WTC11 (cell line): ENCODE data around the gene PLEKHO2. TPM values are rescaled to one million over a fixed set of nuclear protein-coding genes. Genes with fewer than 3 reads are reported as not detected.
A peak's percentile ranks its signal among the peaks of the same experiment; 100 is the strongest.

Experiments used
- ATAC-seq: fragments of 200-7000 bp; cut with Tn5 transposase; 2 replicates; pipeline ENCODE4 v1.10.0; 2021; ENCODE audit warnings: mild to moderate bottlenecking, moderate library complexity
- CTCF ChIA-PET: fragments of 300-600 bp; sonication (Branson Sonifier 250); formaldehyde crosslinking; loops from one replicate; lab custom pipeline; 2021; ENCODE audit warnings: antibody characterized with exemption; lab: Charles Lee
- POLR2A ChIA-PET: fragments of 350-600 bp; sonication (Branson Sonifier 250); formaldehyde crosslinking; loops from one replicate; lab custom pipeline; 2021; ENCODE audit warnings: antibody characterized with exemption; lab: Charles Lee
- DNase-seq: peaks from one replicate; pipeline ENCODE4 v3.0.0; 2021; ENCODE audit warnings: low spot score
- H3K27ac Mint-ChIP-seq: 2 replicates; pipeline ENCODE4 v1.8.0; 2021; ENCODE audit warnings: mixed read lengths
- H3K27me3 Mint-ChIP-seq: 2 replicates; pipeline ENCODE4 v1.8.0; 2021; ENCODE audit warnings: low read depth, mild to moderate bottlenecking, moderate library complexity, mixed read lengths
- H3K36me3 Mint-ChIP-seq: 2 replicates; pipeline ENCODE4 v1.8.0; 2021; ENCODE audit warnings: mixed read lengths
- H3K4me1 Mint-ChIP-seq: 2 replicates; pipeline ENCODE4 v1.8.0; 2022; ENCODE audit warnings: mixed read lengths
- H3K4me3 Mint-ChIP-seq: 2 replicates; pipeline ENCODE4 v1.8.0; 2021; ENCODE audit warnings: mild to moderate bottlenecking, moderate library complexity, mixed read lengths
- H3K9me3 Mint-ChIP-seq: 2 replicates; pipeline ENCODE4 v1.8.0; 2021; ENCODE audit warnings: mixed read lengths
- CREB1 ChIP-seq: sonication (generic); formaldehyde crosslinking; IDR thresholded peaks from 2 replicates; pipeline ENCODE4 v1.8.0; 2023; ENCODE audit warnings: mild to moderate bottlenecking, missing genetic modification reagents
- HMGA2 ChIP-seq: fragments of 250-450 bp; sonication (Bioruptor Pico); IDR thresholded peaks from 2 replicates; pipeline ENCODE4 v1.4.0; 2021; ENCODE audit warnings: mild to moderate bottlenecking, moderate library complexity
- JAZF1 ChIP-seq: fragments of 250-450 bp; sonication (Bioruptor Pico); IDR thresholded peaks from 2 replicates; pipeline ENCODE4 v1.9.0; 2021; ENCODE audit warnings: moderate library complexity, mild to moderate bottlenecking, inconsistent platforms
- JUN ChIP-seq: sonication (generic); formaldehyde crosslinking; IDR thresholded peaks from 2 replicates; pipeline ENCODE4 v1.8.0; 2023; ENCODE audit warnings: mild to moderate bottlenecking, missing genetic modification reagents
- MYBL2 ChIP-seq: sonication (generic); formaldehyde crosslinking; IDR thresholded peaks from 2 replicates; pipeline ENCODE4 v1.8.1; 2023; ENCODE audit warnings: mild to moderate bottlenecking, moderate library complexity, missing genetic modification reagents
- NFATC4 ChIP-seq: fragments of 250-450 bp; sonication (Bioruptor Pico); IDR thresholded peaks from 2 replicates; pipeline ENCODE4 v1.9.0; 2021; ENCODE audit warnings: mild to moderate bottlenecking
- SMAD4 ChIP-seq: sonication (generic); formaldehyde crosslinking; IDR thresholded peaks from 2 replicates; pipeline ENCODE4 v1.8.0; 2022; ENCODE audit warnings: mild to moderate bottlenecking, missing genetic modification reagents
- TP53 ChIP-seq: sonication (generic); formaldehyde crosslinking; IDR thresholded peaks from 2 replicates; pipeline ENCODE4 v1.8.1; 2023; ENCODE audit warnings: mild to moderate bottlenecking, missing genetic modification reagents
- ZBTB21 ChIP-seq: sonication (generic); formaldehyde crosslinking; IDR thresholded peaks from 2 replicates; pipeline ENCODE4 v1.8.1; 2023; ENCODE audit warnings: mild to moderate bottlenecking, missing genetic modification reagents, borderline replicate concordance
- ZNF121 ChIP-seq: sonication (generic); formaldehyde crosslinking; IDR thresholded peaks from 2 replicates; pipeline ENCODE4 v1.8.0; 2023; ENCODE audit warnings: missing genetic modification reagents
- ZNF219 ChIP-seq: sonication (generic); formaldehyde crosslinking; IDR thresholded peaks from 2 replicates; pipeline ENCODE4 v1.8.0; 2023; ENCODE audit warnings: missing genetic modification reagents, mild to moderate bottlenecking, borderline replicate concordance
- ZNF671 ChIP-seq: fragments of 250-450 bp; sonication (Bioruptor Pico); IDR thresholded peaks from 2 replicates; pipeline ENCODE4 v1.8.0; 2021; ENCODE audit warnings: mild to moderate bottlenecking
- total RNA-seq: library from RNA; stranded (reverse); gene quantifications from 3 replicates; pipeline ENCODE4 v1.2.3, GENCODE V29; 2021
- TF ChIP-seq, protein P1 (sequence below): sonication (generic); formaldehyde crosslinking; conservative IDR thresholded peaks from 2 replicates; pipeline ENCODE4 v1.8.1; 2022; ENCODE audit warnings: mild to moderate bottlenecking, missing genetic modification reagents
- TF ChIP-seq, protein P2 (sequence below): fragments of 250-450 bp; sonication (Bioruptor Pico); IDR thresholded peaks from 2 replicates; pipeline ENCODE4 v1.9.0; 2021; ENCODE audit warnings: mild to moderate bottlenecking
- TF ChIP-seq, protein P3 (sequence below): sonication (generic); formaldehyde crosslinking; IDR thresholded peaks from 2 replicates; pipeline ENCODE4 v1.8.1; 2023; ENCODE audit warnings: mild to moderate bottlenecking, missing genetic modification reagents, borderline replicate concordance
- TF ChIP-seq, protein P4 (sequence below): sonication (generic); formaldehyde crosslinking; conservative IDR thresholded peaks from 2 replicates; pipeline ENCODE4 v1.8.1; 2023; ENCODE audit warnings: mild to moderate bottlenecking, low read depth, missing genetic modification reagents, moderate library complexity
- TF ChIP-seq, protein P5 (sequence below): sonication (generic); formaldehyde crosslinking; IDR thresholded peaks from 2 replicates; pipeline ENCODE4 v1.8.1; 2023; ENCODE audit warnings: mild to moderate bottlenecking, missing genetic modification reagents, moderate library complexity
- TF ChIP-seq, protein P6 (sequence below): sonication (generic); formaldehyde crosslinking; IDR thresholded peaks from 2 replicates; pipeline ENCODE4 v1.8.1; 2023; ENCODE audit warnings: mild to moderate bottlenecking, missing genetic modification reagents
- TF ChIP-seq, protein P7 (sequence below): sonication (generic); formaldehyde crosslinking; IDR thresholded peaks from 2 replicates; pipeline ENCODE4 v1.8.0; 2022; ENCODE audit warnings: mild to moderate bottlenecking, missing genetic modification reagents
- TF ChIP-seq, protein P8 (sequence below): sonication (generic); formaldehyde crosslinking; IDR thresholded peaks from 2 replicates; pipeline ENCODE4 v1.8.0; 2022; ENCODE audit warnings: mild to moderate bottlenecking, missing genetic modification reagents
- TF ChIP-seq, protein P9 (sequence below): sonication (generic); formaldehyde crosslinking; IDR thresholded peaks from 2 replicates; pipeline ENCODE4 v1.8.1; 2022; ENCODE audit warnings: mild to moderate bottlenecking, missing genetic modification reagents, moderate library complexity, borderline replicate concordance
- TF ChIP-seq, protein P10 (sequence below): sonication (generic); formaldehyde crosslinking; IDR thresholded peaks from 2 replicates; pipeline ENCODE4 v1.8.0; 2022; ENCODE audit warnings: mild to moderate bottlenecking, missing genetic modification reagents

Gene PLEKHO2
- total RNA-seq, 1 experiment from 2014 or later = 22.1 TPM

DNA sequence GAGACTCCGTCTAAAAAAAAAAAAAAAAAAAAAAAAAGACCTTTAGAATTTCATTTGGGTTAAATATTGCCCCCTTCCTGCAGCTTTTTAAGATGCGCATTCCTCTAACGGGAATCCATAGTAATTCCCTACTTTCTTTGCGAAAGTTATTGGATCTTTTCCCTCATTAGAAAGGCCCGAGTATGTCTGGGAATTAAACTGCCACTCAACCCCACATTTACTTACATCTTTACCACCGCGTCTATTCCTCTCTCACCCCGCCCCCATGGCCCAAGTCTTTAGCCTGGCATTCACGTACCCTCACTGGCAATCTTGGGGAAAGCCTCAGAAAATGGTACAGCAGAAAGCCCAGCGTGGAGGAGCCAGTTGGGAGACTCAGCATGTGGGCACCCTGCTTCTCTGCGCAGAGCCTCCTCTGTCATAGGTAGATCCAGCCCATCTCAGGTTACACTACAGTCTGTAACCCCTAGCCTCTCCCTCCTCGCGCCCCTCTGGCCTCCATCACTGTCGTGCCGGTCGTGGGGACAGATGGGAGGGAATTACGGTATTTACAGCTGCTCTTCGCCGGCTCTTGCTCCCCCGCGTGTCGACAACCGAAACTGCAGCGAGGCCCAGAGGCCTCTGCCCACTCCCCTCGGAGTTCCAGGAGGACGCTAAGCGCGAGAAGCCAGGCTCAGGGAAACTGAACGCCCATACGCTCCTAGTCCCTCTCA, 63.6 kb downstream of the PLEKHO2 start:
- H3K27ac Mint-ChIP-seq = peak overlapping the region; percentile 99
- peak; percentile 95 for DNase-seq
- ChIA-PET CTCF (interaction anchor here (0.6 to 2.4 kb wide), 33 partner anchors 11 to 1237 kb away, joined by 3 to 12 read pairs (median 5); partner anchors contain the start of gene PLEKHO2), POLR2A (interaction anchor here (0.5 to 1.5 kb wide), 12 partner anchors 9 to 1068 kb away, joined by 3 to 8 read pairs (median 4); no protein-coding TSS in a partner anchor)
- peaks cover 32% of the 10 kb centered on the region for H3K9me3 Mint-ChIP-seq
- H3K36me3 Mint-ChIP-seq = peaks cover 29% of the 10 kb centered on the region
- peaks cover 16% of the 10 kb centered on the region for H3K4me1 Mint-ChIP-seq
- H3K4me3 Mint-ChIP-seq = peak overlapping the region; percentile 71
- H3K27me3 Mint-ChIP-seq = peaks cover 21% of the 10 kb centered on the region
- ATAC-seq = peak; percentile 99
- TF ChIP-seq, protein P1, sequence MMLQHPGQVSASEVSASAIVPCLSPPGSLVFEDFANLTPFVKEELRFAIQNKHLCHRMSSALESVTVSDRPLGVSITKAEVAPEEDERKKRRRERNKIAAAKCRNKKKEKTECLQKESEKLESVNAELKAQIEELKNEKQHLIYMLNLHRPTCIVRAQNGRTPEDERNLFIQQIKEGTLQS (CRISPR knock-in tag) = no peak
- TF ChIP-seq, protein P2, sequence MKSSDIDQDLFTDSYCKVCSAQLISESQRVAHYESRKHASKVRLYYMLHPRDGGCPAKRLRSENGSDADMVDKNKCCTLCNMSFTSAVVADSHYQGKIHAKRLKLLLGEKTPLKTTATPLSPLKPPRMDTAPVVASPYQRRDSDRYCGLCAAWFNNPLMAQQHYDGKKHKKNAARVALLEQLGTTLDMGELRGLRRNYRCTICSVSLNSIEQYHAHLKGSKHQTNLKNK (CRISPR knock-in tag) = no peak
- TF ChIP-seq, protein P3, sequence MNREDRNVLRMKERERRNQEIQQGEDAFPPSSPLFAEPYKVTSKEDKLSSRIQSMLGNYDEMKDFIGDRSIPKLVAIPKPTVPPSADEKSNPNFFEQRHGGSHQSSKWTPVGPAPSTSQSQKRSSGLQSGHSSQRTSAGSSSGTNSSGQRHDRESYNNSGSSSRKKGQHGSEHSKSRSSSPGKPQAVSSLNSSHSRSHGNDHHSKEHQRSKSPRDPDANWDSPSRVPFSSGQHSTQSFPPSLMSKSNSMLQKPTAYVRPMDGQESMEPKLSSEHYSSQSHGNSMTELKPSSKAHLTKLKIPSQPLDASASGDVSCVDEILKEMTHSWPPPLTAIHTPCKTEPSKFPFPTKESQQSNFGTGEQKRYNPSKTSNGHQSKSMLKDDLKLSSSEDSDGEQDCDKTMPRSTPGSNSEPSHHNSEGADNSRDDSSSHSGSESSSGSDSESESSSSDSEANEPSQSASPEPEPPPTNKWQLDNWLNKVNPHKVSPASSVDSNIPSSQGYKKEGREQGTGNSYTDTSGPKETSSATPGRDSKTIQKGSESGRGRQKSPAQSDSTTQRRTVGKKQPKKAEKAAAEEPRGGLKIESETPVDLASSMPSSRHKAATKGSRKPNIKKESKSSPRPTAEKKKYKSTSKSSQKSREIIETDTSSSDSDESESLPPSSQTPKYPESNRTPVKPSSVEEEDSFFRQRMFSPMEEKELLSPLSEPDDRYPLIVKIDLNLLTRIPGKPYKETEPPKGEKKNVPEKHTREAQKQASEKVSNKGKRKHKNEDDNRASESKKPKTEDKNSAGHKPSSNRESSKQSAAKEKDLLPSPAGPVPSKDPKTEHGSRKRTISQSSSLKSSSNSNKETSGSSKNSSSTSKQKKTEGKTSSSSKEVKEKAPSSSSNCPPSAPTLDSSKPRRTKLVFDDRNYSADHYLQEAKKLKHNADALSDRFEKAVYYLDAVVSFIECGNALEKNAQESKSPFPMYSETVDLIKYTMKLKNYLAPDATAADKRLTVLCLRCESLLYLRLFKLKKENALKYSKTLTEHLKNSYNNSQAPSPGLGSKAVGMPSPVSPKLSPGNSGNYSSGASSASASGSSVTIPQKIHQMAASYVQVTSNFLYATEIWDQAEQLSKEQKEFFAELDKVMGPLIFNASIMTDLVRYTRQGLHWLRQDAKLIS = no peak; the same call in 1 of the 2 replicates
- TF ChIP-seq, protein P4, sequence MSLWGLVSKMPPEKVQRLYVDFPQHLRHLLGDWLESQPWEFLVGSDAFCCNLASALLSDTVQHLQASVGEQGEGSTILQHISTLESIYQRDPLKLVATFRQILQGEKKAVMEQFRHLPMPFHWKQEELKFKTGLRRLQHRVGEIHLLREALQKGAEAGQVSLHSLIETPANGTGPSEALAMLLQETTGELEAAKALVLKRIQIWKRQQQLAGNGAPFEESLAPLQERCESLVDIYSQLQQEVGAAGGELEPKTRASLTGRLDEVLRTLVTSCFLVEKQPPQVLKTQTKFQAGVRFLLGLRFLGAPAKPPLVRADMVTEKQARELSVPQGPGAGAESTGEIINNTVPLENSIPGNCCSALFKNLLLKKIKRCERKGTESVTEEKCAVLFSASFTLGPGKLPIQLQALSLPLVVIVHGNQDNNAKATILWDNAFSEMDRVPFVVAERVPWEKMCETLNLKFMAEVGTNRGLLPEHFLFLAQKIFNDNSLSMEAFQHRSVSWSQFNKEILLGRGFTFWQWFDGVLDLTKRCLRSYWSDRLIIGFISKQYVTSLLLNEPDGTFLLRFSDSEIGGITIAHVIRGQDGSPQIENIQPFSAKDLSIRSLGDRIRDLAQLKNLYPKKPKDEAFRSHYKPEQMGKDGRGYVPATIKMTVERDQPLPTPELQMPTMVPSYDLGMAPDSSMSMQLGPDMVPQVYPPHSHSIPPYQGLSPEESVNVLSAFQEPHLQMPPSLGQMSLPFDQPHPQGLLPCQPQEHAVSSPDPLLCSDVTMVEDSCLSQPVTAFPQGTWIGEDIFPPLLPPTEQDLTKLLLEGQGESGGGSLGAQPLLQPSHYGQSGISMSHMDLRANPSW (CRISPR knock-in tag) = no peak
- TF ChIP-seq SMAD4 (CRISPR knock-in tag) = no peak
- no peak for TF ChIP-seq HMGA2 (CRISPR knock-in tag)
- TF ChIP-seq CREB1 (CRISPR knock-in tag) = no peak
- TF ChIP-seq, protein P5, sequence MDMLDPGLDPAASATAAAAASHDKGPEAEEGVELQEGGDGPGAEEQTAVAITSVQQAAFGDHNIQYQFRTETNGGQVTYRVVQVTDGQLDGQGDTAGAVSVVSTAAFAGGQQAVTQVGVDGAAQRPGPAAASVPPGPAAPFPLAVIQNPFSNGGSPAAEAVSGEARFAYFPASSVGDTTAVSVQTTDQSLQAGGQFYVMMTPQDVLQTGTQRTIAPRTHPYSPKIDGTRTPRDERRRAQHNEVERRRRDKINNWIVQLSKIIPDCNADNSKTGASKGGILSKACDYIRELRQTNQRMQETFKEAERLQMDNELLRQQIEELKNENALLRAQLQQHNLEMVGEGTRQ (CRISPR knock-in tag) = no peak
- TF ChIP-seq, protein P6, sequence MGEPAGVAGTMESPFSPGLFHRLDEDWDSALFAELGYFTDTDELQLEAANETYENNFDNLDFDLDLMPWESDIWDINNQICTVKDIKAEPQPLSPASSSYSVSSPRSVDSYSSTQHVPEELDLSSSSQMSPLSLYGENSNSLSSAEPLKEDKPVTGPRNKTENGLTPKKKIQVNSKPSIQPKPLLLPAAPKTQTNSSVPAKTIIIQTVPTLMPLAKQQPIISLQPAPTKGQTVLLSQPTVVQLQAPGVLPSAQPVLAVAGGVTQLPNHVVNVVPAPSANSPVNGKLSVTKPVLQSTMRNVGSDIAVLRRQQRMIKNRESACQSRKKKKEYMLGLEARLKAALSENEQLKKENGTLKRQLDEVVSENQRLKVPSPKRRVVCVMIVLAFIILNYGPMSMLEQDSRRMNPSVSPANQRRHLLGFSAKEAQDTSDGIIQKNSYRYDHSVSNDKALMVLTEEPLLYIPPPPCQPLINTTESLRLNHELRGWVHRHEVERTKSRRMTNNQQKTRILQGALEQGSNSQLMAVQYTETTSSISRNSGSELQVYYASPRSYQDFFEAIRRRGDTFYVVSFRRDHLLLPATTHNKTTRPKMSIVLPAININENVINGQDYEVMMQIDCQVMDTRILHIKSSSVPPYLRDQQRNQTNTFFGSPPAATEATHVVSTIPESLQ = no peak
- no peak for TF ChIP-seq ZNF671
- TF ChIP-seq ZBTB21 (CRISPR knock-in tag) = no peak
- TF ChIP-seq JUN (CRISPR knock-in tag) = no peak
- TF ChIP-seq ZNF121 = no peak
- TF ChIP-seq, protein P7, sequence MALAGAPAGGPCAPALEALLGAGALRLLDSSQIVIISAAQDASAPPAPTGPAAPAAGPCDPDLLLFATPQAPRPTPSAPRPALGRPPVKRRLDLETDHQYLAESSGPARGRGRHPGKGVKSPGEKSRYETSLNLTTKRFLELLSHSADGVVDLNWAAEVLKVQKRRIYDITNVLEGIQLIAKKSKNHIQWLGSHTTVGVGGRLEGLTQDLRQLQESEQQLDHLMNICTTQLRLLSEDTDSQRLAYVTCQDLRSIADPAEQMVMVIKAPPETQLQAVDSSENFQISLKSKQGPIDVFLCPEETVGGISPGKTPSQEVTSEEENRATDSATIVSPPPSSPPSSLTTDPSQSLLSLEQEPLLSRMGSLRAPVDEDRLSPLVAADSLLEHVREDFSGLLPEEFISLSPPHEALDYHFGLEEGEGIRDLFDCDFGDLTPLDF (CRISPR knock-in tag) = no peak
- no peak for TF ChIP-seq ZNF219 (CRISPR knock-in tag)
- TF ChIP-seq, protein P8, sequence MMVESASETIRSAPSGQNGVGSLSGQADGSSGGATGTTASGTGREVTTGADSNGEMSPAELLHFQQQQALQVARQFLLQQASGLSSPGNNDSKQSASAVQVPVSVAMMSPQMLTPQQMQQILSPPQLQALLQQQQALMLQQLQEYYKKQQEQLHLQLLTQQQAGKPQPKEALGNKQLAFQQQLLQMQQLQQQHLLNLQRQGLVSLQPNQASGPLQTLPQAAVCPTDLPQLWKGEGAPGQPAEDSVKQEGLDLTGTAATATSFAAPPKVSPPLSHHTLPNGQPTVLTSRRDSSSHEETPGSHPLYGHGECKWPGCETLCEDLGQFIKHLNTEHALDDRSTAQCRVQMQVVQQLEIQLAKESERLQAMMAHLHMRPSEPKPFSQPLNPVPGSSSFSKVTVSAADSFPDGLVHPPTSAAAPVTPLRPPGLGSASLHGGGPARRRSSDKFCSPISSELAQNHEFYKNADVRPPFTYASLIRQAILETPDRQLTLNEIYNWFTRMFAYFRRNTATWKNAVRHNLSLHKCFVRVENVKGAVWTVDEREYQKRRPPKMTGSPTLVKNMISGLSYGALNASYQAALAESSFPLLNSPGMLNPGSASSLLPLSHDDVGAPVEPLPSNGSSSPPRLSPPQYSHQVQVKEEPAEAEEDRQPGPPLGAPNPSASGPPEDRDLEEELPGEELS (CRISPR knock-in tag) = peak; percentile 56; the same call in 1 of the 2 replicates
- no peak for TF ChIP-seq JAZF1 (CRISPR knock-in tag)
- no peak for TF ChIP-seq NFATC4 (CRISPR knock-in tag)
- TF ChIP-seq, protein P9, sequence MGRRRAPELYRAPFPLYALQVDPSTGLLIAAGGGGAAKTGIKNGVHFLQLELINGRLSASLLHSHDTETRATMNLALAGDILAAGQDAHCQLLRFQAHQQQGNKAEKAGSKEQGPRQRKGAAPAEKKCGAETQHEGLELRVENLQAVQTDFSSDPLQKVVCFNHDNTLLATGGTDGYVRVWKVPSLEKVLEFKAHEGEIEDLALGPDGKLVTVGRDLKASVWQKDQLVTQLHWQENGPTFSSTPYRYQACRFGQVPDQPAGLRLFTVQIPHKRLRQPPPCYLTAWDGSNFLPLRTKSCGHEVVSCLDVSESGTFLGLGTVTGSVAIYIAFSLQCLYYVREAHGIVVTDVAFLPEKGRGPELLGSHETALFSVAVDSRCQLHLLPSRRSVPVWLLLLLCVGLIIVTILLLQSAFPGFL = no peak
- TF ChIP-seq, protein P10, sequence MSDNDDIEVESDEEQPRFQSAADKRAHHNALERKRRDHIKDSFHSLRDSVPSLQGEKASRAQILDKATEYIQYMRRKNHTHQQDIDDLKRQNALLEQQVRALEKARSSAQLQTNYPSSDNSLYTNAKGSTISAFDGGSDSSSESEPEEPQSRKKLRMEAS = peak; percentile 84
- 0 out of 2 replicates have a peak, but pooled peaks have one; percentile 67 for TF ChIP-seq TP53 (CRISPR knock-in tag)
- no peak; the same call in 1 of the 2 replicates for TF ChIP-seq MYBL2 (CRISPR knock-in tag)
